Esophagus muscularis mucosa (tissue), 4 donors: Measurements from ENCODE around the gene MMGT1.

Source experiments
- CTCF ChIP-seq, 3 experiments: fragments of 200-600 bp in 2 of 3; fragments of 450-650 bp in 1 of 3; sonication (generic) in 2 of 3; IDR thresholded peaks; one replicate each; pipeline ENCODE4 v1.5.1; 2017 to 2019; ENCODE audit warnings: antibody characterized with exemption in 3 of 3, mild to moderate bottlenecking in 2 of 3, moderate library complexity in 1 of 3
- EP300 ChIP-seq: sonication (generic); formaldehyde crosslinking; IDR thresholded peaks from one replicate; pipeline ENCODE4 v1.6.1; 2017; ENCODE audit warnings: antibody characterized with exemption
- POLR2A ChIP-seq: fragments of 450-650 bp; IDR thresholded peaks from one replicate; pipeline ENCODE4 v1.6.1; 2017; ENCODE audit warnings: antibody characterized with exemption, moderate library complexity, mild to moderate bottlenecking, low read depth

GRCh38 chrX:136021160-136021559 is 47.4 kb upstream of the MMGT1 start:
- TF ChIP-seq CTCF (IDR thresholded peaks at IDR 0.05) (no peak), POLR2A (no peak), EP300 (no peak)
